ENCODE measurements around the gene UBXN7.

UBXN7 gene

GRCh38 chr3:196409409-196409808 is 22.8 kb downstream of the UBXN7 start:
- no peak for TF ChIP-seq CTCF (IDR thresholded peaks at IDR 0.05; ENCODE audit: low read depth, low read length)
- DNase-seq (ENCODE audit: extremely low read depth, low read depth), result no peak

GRCh38 chr3:196408565-196409300 is 23.5 kb downstream of the UBXN7 start:
- no peak for DNase-seq (ENCODE audit: extremely low read depth, low read depth)
- no peak for TF ChIP-seq CTCF (IDR thresholded peaks at IDR 0.05; ENCODE audit: low read depth, low read length)

- DNase-seq (ENCODE audit: extremely low read depth, low read depth), result no peak
- TF ChIP-seq CTCF (IDR thresholded peaks at IDR 0.05; ENCODE audit: low read depth, low read length), result no peak
Measured at GRCh38 chr3:196406811-196407470, 25.3 kb downstream of the UBXN7 start.

- DNase-seq (ENCODE audit: extremely low read depth, low read depth), result no peak
- no peak for TF ChIP-seq CTCF (IDR thresholded peaks at IDR 0.05; ENCODE audit: low read depth, low read length)
Measured at GRCh38 chr3:196400331-196400730, 31.9 kb downstream of the UBXN7 start.

GRCh38 chr3:196399485-196399945 is 32.7 kb downstream of the UBXN7 start:
- DNase-seq (ENCODE audit: extremely low read depth, low read depth), result no peak
- TF ChIP-seq CTCF (IDR thresholded peaks at IDR 0.05; ENCODE audit: low read depth, low read length), result no peak

GRCh38 chr3:196398782-196399181 is 33.4 kb downstream of the UBXN7 start:
- TF ChIP-seq CTCF (IDR thresholded peaks at IDR 0.05; ENCODE audit: low read depth, low read length), result no peak
- no peak for DNase-seq (ENCODE audit: extremely low read depth, low read depth)

- TF ChIP-seq CTCF (IDR thresholded peaks at IDR 0.05; ENCODE audit: low read depth, low read length), result no peak
- no peak for DNase-seq (ENCODE audit: extremely low read depth, low read depth)
Measured at GRCh38 chr3:196397941-196398340, 34.3 kb downstream of the UBXN7 start.
